Measurements from ENCODE around the gene PCDH12. TPM values are rescaled to one million over a fixed set of nuclear protein-coding genes. Genes with fewer than 3 reads are reported as not detected.
A peak's percentile ranks its signal among the peaks of the same experiment; 100 is the strongest.

Gene PCDH12
- total RNA-seq, result 7.4 TPM

GRCh38 chr5:141958113-141958512 lies at the start of gene PCDH12:
PCDH12 (minus strand) TSS chr5:141958202; CDS start chr5:141957851, 351 bp downstream.
- DNase-seq (ENCODE audit: low spot score), result no peak

DNA sequence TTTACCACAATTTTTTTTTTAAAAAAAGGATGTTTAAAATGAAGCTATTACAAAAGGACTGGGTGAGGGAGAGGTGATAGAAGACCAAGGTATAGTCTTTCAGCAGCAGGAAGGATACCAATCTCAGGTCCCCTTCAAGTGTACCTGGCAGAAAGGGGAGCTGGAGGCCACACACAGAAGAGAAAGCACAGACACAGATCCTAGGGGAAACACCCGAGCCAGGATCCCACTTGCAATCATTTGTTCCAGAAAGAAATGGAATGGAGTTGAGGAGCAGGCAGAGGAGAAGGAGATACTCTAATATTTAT lies 49.2 kb upstream of the PCDH12 start:
- no peak for DNase-seq (ENCODE audit: low spot score)

DNA sequence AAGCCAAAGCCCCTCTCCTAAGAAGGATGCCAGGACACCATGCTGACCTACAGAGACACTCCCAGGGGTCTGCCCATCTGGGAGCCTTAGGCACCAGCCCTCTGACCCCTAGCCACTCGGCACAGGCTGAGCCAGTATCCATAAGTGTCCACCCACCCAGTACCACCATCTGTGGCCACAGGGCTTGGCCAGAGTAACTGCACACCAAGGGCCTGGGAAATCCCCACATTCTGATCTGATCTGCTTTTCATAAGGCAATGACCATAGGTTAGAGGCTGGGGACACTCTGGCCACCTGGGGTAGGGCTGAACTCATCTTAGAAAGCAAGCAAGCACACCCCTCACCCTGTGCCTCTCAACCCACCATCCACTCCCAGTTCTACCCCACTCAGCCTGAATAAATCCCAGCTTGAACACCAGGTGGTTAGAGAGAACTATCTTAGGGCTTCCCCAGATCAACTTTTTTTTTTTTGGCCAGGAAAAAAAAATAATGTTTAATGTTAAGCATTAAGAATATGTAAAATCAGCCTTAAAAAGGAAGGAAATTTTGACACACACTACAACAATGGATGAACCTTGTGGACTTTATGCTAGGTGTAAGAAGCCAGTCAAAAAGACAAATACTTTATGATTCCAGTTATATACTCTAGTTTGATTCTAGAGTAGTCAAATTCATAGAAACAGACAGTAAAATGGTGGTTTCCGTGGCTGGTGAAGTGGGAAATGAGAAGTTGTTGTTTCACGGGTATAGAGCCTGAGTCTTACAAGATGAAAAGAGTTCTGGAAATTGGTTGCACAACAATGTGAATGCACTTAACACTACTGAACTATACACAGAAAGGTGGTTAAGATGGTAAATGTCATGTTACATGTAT lies 48.6 kb upstream of the PCDH12 start:
- DNase-seq (ENCODE audit: low spot score), result no peak

DNA sequence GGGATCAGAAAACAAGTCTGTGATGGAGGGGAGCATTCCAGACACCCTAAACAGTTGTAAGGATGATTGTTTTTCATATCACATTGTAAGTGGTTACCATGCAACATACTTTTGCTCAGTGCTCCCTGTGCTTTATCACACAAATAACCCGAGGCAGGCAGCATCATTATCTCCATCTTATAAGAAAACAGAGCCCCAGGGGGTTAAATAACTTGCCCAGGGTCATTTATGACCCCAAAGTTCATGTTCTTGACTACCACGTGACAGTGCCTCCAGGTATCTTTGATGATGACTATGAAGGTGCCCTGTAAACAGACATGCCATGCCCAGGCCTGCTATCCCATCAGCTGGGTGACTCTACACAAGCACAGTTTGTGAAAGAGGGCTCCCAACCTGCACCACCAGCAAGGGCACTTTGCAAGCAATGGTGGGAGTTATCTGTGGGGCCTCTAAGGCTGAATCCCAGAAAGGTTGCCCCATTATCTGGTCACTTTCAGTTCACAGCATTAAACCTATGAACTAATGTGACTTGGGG lies 45.3 kb upstream of the PCDH12 start:
- no peak for DNase-seq (ENCODE audit: low spot score)

GRCh38 chr5:142000704-142001484 lies 42.9 kb upstream of the PCDH12 start:
- DNase-seq (ENCODE audit: low spot score), result no peak

GRCh38 chr5:142000173-142000572 lies 42.2 kb upstream of the PCDH12 start:
- no peak for DNase-seq (ENCODE audit: low spot score)

DNA sequence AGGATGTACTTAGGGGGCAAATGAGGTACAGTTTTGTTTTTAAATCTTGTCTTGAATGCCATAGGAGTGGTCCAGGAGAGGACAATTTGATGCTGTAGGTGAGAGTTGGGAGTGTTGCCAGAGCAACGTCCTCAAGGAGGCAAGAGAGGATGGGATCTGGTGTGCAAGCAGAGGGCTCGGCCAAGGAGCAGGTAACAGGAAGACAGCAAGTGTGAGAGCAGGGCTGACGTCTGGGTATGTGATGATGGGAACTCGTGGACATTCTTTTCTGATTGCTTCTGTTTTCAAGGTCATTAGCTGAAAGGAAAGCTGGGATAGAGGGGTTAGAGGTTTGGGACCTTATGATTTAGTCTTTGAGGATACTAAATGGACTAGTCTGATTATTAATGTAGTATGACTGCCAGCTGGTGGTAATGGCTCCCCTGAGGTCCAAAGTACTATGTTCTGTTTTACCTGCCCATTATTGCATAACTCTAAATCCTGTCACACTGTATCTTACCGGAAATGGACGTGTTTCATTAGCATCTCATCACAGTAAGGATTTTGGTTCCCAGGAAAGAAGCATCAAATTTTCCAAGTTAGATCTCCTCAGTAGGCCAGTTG lies 39.5 kb upstream of the PCDH12 start:
- DNase-seq (ENCODE audit: low spot score), result no peak

DNA sequence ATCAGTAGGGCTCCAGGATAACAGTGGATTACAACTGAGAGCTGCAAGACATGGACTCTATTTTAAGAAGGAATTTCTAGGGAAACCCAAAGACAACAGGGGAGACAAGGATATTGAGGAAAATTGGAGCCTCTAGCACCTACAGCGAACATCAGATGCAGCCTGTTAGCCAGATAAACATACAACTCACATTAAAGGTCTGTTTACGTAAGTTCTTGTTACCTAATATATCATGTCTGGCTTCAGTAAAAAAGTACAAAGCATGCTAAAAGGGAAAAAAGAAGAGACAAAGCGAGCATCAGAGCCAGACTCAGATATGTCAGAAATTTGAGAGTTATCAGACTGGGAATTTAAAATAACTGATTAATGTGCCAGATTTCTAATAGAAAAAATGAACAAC lies 37.7 kb upstream of the PCDH12 start:
- no peak for DNase-seq (ENCODE audit: low spot score)

DNA sequence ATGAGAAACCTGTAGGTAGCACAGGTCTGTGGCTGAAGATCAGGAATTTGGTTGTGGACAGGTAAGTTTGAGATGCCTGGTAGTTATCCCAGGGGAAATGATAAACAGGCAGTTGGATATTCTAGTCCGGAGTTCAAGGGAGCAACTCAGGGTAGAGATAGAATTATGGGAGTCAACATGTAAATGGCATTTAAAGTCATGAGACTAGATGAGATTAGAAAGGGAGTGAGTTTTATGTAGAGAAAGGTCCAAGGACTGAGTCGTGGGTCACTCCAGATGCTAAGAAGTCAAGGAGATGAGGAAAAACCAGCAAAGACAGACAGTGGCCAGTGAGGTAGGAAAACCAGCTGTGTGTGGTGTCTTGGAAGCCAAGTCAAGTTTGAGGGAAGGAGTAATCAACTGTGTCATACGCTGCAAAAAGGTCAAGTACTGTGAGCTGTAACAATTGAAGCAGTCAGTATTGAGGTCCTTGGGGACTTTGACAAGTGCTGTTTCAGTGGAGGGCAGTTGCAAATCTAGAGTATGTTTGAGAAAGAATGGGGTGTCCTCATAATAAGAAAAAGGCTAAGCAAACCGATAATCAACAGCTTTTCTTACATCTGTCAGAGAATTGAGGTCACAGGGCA lies 36.6 kb upstream of the PCDH12 start:
- DNase-seq (ENCODE audit: low spot score), result no peak

DNA sequence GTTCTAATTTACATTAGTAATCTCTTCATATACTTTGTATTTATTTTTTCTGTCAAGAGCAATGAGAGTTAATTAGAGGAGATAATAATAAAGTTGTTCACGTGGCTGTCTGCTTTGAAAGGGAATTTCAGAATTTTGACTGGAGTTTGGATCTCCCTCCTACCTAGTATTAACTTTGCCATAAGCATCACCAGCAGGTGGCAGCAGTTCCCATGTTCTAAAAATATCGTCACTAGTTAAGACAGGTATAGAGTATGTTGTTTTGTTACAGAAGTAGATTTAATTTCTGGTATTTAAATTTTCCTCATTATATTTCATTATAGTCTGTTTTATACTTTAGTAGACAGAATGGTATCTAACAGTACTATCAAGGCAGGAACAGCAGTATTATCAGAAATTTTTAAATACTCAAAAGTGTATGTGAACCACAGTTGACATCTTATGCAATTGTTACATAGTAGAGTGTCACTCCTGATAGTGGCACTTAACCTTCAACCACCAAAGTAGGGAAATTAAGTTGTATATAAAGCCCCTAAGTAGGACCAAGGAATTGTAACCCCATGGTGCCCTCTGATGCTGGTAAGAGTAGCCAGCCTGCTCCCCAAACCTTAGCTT lies 34.5 kb upstream of the PCDH12 start:
- DNase-seq (ENCODE audit: low spot score), result peak; percentile 80

- no peak for DNase-seq (ENCODE audit: low spot score)
Observed at GRCh38 chr5:141989720-141990119, 31.7 kb upstream of the PCDH12 start.

DNA sequence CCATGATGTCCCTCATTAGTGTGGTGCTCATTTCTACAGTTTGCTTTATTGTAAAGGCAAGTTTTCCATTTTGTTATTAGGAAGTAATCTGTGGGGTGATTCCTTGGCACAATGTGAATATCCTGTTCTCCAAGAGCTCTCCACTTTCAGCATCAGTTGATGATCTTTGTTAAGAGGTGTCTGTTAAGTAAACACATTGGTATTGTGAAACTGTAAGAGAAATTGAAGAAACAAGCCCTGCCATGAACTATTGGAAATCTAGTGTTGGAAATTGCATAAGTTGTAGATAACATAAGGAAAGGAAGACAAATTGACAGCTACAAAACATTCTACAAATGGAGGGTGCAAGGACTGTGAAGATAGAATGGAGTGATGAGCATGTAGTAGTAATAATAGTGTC lies 28.1 kb upstream of the PCDH12 start:
- no peak for DNase-seq (ENCODE audit: low spot score)

GRCh38 chr5:141982626-141983025 lies 24.6 kb upstream of the PCDH12 start:
- no peak for DNase-seq (ENCODE audit: low spot score)

DNA sequence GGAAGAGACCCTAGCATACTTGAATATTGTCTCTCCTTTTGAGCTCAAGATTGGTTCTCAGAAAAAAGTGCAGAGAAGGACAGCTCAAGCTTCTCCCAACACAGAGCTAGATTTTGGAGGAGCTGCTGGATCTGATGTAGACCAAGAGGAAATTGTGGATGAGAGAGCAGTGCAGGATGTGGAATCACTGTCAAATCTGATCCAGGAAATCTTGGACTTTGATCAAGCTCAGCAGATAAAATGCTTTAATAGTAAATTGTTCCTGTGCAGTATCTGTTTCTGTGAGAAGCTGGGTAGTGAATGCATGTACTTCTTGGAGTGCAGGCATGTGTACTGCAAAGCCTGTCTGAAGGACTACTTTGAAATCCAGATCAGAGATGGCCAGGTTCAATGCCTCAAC lies 20.4 kb upstream of the PCDH12 start:
- DNase-seq (ENCODE audit: low spot score), result no peak

GRCh38 chr5:141976176-141976575 lies 18.2 kb upstream of the PCDH12 start:
- no peak for DNase-seq (ENCODE audit: low spot score)

GRCh38 chr5:141973871-141974595 lies 16.0 kb upstream of the PCDH12 start:
- no peak for DNase-seq (ENCODE audit: low spot score)

DNA sequence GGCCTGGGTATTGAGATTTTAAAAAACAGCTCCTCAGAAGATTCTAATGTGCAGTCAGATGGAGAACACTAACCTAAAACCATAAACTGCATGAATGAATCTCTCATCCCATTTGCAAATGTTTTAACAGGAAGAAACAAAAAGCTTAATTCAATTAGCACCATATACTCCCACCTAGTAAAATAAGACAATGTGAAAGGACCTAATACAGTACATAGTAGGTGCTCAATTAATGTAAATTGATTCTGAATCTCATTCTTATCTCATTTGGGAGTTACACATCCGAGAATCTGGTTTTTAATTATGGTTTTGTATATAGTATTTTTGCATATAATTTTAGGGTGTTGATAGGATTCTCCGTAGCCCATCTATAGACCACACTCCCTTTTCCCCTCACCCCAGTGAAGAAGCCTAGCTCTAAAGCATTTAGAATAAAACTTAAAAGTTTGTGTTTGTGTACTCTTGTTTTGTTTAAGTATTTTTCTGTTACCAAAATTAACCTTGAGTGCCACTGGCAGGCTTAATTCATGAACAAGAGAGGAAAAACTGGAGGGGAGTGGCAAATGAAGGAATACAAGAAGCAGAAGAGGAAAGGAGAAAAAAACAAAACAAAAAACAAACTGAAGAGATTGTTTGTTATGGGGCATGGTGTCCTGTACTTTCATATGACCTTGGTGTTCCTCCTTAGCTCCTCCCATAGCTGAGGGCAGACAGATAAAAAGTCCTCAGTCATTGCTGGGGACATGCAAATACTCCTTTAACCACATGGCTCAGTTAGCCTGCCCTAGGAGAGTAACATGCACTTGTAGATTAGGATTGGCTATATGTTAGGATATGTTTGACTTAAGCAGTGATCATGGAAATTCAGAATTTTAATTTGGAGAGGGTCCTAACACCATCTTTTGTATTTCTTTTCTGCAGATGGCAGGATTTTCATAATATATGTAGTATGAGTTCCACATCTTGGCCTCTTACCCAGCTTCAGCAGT lies 12.1 kb upstream of the PCDH12 start:
- DNase-seq (ENCODE audit: low spot score), result no peak

DNA sequence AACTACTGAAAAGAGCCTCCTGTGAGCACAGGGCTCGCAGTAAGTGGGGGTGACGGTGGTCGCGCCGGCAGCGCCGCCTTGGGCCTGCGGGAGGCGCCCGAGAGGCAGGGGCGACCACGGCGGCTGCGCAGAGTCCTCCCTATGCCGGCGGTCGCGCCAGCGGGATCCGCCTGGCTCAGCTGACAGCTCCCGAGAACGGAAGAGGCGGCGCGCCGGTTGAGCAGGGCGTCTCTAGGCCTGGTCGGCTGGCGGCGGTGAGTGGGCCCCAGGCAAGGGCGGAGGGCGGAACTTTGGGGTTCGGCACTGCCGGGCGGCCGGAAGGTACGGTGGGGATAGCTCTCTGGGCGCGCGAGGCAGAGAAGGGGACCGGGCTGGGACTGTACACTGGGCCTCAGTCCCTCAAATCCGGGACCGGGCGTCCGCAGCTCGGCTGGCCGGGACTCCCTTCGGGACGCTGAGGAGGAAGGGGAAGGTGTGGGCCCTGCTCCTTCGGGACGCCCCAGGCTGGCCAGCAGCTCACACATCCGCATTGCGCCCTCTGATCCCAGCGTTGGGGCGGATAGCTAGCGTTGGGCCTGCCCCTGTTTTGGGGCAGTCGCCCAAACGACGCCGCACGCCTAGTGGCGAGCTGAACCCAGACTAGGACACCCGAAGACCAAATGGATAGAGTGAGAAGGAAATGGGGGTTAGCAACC lies 11.1 kb upstream of the PCDH12 start, which contains the start of gene RNF14:
RNF14 (plus strand) TSS at position 192 of the 695 bp plus-strand sequence. CDS start 4,484 bp downstream, outside the sequence.
- peak; percentile 94 for DNase-seq (ENCODE audit: low spot score)

GRCh38 chr5:141966963-141967333 lies 8.9 kb upstream of the PCDH12 start:
- no peak for DNase-seq (ENCODE audit: low spot score)
